GM19193 (cell line): Measurements from ENCODE around the gene MAPRE2.

Experiments
- POLR2A ChIP-seq: IDR thresholded peaks from 4 replicates; pipeline ENCODE4 v1.6.1; 2011; ENCODE audit not compliant: insufficient read depth, insufficient read length; ENCODE audit errors: extremely low read depth

MAPRE2 gene

GRCh38 chr18:35088921-35089320 lies 47.7 kb downstream of the MAPRE2 start:
- no peak for TF ChIP-seq POLR2A

- no peak for TF ChIP-seq POLR2A
These were observed 48.2 kb downstream of the MAPRE2 start for GRCh38 chr18:35089382-35089781.

GRCh38 chr18:35089891-35090550 lies 48.8 kb downstream of the MAPRE2 start:
- no peak for TF ChIP-seq POLR2A

- TF ChIP-seq POLR2A, result no peak
These were observed 50.6 kb downstream of the MAPRE2 start for GRCh38 chr18:35091841-35092240.

- no peak for TF ChIP-seq POLR2A
These were observed 54.9 kb downstream of the MAPRE2 start for GRCh38 chr18:35095983-35096676.

DNA sequence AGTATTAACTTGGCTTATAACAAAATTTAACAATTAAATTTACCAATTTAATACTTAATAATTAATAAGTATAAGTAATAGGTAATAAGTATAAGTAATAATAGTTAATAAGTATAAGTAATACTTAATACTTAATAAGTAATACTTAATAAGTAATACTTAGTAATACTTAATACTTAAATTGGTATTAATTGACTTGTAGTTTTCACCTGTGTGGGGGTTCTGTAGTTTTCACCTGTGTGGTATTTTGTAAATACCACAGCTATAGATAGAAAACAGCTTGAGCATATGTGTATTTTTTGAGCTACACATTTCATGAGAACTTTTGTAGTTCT lies 55.4 kb downstream of the MAPRE2 start:
- no peak for TF ChIP-seq POLR2A

GRCh38 chr18:35097195-35097594 lies 56.0 kb downstream of the MAPRE2 start:
- no peak for TF ChIP-seq POLR2A

DNA sequence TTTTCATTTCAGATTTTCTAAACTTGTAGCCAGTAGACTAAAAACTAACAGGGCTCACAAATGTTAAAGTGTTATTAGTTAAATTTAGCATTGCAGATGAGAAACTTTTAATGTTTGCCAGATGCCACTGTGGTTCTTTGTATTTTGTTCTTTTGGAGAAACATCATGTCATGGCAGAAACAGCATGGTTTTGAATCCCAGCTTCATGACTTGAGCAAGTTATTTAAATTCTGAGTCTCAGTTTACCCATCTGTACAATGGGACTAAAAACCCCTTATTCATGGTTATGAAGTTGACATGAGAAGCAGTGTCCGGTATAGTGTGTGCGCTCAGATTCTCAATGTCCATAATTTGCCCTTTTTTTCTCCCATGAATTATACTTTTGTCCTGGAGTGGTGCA lies 56.5 kb downstream of the MAPRE2 start:
- TF ChIP-seq POLR2A, result no peak

DNA sequence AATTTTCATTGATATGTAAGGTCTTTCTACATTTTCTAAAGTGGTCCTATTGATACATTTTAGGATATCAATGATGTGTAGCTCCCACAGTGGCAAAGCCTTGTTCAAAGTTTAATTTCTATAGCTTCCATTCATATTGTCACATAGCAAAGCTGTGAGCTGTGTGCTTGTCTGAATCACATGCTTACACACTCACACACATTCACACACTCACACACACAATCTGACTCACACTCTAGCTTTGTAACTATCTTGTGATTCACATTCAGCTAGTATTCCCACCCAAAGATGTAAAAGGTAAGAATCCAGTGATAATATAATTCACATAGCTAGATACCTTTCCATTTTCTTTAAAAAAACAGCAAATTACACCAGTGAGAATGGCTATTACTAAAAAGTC lies 58.7 kb downstream of the MAPRE2 start:
- no peak for TF ChIP-seq POLR2A

DNA sequence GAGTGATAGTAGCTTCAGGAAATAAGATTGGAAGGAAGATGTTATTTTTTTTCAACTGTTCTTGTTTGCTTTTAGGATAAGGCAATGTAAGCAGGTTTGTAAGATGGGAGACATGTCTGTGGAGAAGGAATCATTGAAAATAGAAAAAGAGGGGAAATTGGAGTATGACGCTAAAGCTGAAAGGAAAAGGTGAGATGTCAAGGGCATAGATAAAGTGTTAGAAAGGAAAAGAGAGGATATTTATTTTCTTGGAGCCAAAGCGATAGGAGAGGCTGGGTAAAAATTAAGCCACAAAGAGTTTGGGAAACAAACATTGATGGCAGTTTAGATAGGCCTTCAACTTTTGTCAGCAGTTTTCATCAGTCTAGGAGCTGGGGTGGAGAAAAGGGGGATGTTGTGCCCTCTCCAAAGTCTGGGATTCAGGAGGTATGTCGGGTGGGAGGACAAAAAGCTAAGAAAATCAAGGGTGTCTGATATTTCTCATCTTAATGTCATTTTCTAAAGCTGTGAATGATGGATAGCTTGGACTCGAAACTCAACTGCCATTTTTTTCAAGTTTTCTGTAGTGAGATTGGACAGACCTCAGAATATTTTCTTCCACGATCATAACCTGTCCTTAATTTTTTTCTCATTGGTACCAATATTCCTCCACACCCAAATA lies 63.3 kb downstream of the MAPRE2 start:
- TF ChIP-seq POLR2A, result no peak

DNA sequence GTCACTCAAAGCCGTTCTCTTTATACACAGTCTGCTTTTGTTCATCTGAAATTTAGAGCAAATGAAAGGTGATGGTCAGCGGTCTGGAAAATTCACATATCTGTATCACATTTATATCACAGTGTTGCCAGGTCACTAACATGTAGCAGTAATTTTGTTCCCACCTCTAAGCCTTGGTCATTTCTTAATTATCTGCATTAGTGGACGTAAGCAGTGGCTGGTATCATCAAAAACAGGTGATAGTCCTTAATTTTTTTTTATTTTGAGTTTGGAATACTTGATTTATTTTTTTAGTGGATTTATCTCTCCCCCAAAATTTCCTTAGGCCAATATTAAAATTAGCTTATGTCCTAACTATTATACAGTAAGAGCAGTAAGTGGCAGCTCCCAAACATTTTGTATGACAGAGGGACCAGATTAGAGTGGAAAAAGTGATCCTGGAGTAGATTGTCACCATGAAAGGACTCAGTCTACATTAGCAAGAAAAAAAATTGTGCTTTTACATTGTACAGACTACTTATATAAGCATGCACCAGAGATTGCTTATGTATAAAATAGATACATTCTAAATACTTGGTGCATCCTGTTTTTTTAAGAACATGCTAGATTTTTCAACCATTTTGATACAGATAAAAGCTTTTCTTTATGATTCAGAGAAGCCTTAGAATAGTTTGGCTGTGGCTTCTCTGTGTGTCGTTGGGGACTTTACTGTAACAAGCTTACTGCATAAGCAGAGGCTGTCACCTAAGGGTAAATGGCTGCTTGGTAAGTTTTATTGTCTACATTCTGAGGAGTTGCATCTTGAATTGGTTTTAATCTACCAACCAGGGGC lies 65.0 kb downstream of the MAPRE2 start:
- no peak for TF ChIP-seq POLR2A

GRCh38 chr18:35106845-35107148 lies 65.6 kb downstream of the MAPRE2 start:
- no peak for TF ChIP-seq POLR2A

GRCh38 chr18:35107216-35107615 lies 66.0 kb downstream of the MAPRE2 start:
- no peak for TF ChIP-seq POLR2A

GRCh38 chr18:35110059-35110458 lies 68.8 kb downstream of the MAPRE2 start:
- no peak for TF ChIP-seq POLR2A

GRCh38 chr18:35110554-35111485 lies 69.6 kb downstream of the MAPRE2 start:
- no peak for TF ChIP-seq POLR2A

- no peak for TF ChIP-seq POLR2A
These were observed 71.5 kb downstream of the MAPRE2 start for GRCh38 chr18:35112696-35113095.
